Hepatocyte (in vitro differentiated cells): ENCODE measurements around the gene PIGQ. TPM values are rescaled to one million over a fixed set of nuclear protein-coding genes. Genes with fewer than 3 reads are reported as not detected.
A peak's percentile ranks its signal among the peaks of the same experiment; 100 is the strongest.

Source experiments
- DNase-seq: peaks from one replicate; pipeline ENCODE4 v3.0.0-alpha.2; 2016; ENCODE audit warnings: low spot score
- H2AFZ ChIP-seq: fragments of 200-600 bp; sonication (generic); 2 replicates; pipeline ENCODE4 v1.6.0; 2016; ENCODE audit warnings: antibody characterized with exemption, mild to moderate bottlenecking
- H3K27ac ChIP-seq: fragments of 200-600 bp; sonication (generic); 2 replicates; pipeline ENCODE4 v1.5.1; 2016; ENCODE audit warnings: mild to moderate bottlenecking
- H3K27me3 ChIP-seq: fragments of 200-600 bp; sonication (generic); 2 replicates; pipeline ENCODE4 v1.6.1; 2016
- H3K36me3 ChIP-seq: fragments of 200-600 bp; sonication (generic); replicated peaks from 2 replicates; pipeline ENCODE4 v1.5.1; 2016; ENCODE audit warnings: low read depth; ENCODE audit not compliant: insufficient read depth
- H3K4me1 ChIP-seq: fragments of 200-600 bp; sonication (generic); 2 replicates; pipeline ENCODE4 v1.5.1; 2016; ENCODE audit warnings: mild to moderate bottlenecking, moderate library complexity; ENCODE audit not compliant: insufficient read depth
- H3K4me2 ChIP-seq: fragments of 200-600 bp; sonication (generic); 2 replicates; pipeline ENCODE4 v1.6.0; 2016
- H3K4me3 ChIP-seq: fragments of 200-600 bp; sonication (generic); 2 replicates; pipeline ENCODE4 v1.5.1; 2016; ENCODE audit warnings: mild to moderate bottlenecking
- H3K79me2 ChIP-seq: fragments of 200-600 bp; sonication (generic); 2 replicates; pipeline ENCODE4 v1.6.0; 2017; ENCODE audit warnings: mild to moderate bottlenecking
- H3K9me2 ChIP-seq: fragments of 200-600 bp; sonication (generic); replicated peaks from 2 replicates; pipeline ENCODE4 v1.6.0; 2017; ENCODE audit warnings: mild to moderate bottlenecking; ENCODE audit not compliant: insufficient read depth
- H3K9me3 ChIP-seq: fragments of 200-600 bp; sonication (generic); 2 replicates; pipeline ENCODE4 v1.5.1; 2016; ENCODE audit warnings: low read depth, mild to moderate bottlenecking
- H4K20me1 ChIP-seq: fragments of 200-600 bp; sonication (generic); 2 replicates; pipeline ENCODE4 v1.6.0; 2016; ENCODE audit warnings: mild to moderate bottlenecking; ENCODE audit not compliant: insufficient read depth, poor library complexity, severe bottlenecking
- CTCF ChIP-seq: fragments of 200-600 bp; sonication (generic); IDR thresholded peaks from 2 replicates; pipeline ENCODE4 v1.5.1; 2016; ENCODE audit warnings: antibody characterized with exemption, mild to moderate bottlenecking; ENCODE audit not compliant: poor library complexity
- EZH2 ChIP-seq: fragments of 200-600 bp; sonication (generic); IDR thresholded peaks from 2 replicates; pipeline ENCODE4 v1.6.1; 2016; ENCODE audit warnings: antibody characterized with exemption, mild to moderate bottlenecking, borderline replicate concordance
- EZH2phosphoT487 ChIP-seq: fragments of 200-600 bp; sonication (generic); IDR thresholded peaks from one replicate; pipeline ENCODE4 v1.6.1; 2018; ENCODE audit warnings: antibody characterized with exemption, mild to moderate bottlenecking, low read depth, moderate library complexity; ENCODE audit not compliant: unreplicated experiment, severe bottlenecking
- WGBS: methylation state at CpG from one replicate; pipeline ENCODE4 v1.1.6; 2016; ENCODE audit warnings: low lambda C conversion rate; ENCODE audit errors: missing lambda C conversion rate; 5-methylcytosine and 5-hydroxymethylcytosine counted together
- polyA plus RNA-seq: library from polyadenylated mRNA; unstranded; fragments of >200 nt; fragmentation: Nextera tagmentation; extraction: Ambion mirVana; gene quantifications from 2 replicates; pipeline ENCODE4 v1.2.1, GENCODE V29; 2016
- total RNA-seq: library from RNA; depleted of rRNA; stranded (reverse); fragments of >200 nt; gene quantifications from 2 replicates; pipeline ENCODE4 v1.2.3, GENCODE V29; 2014

The PIGQ gene
- total and polyA plus RNA-seq, 2 experiments from 2014 or later = 30.0 to 58.6 TPM

- Histone ChIP-seq H3K9me3 (no peaks in the 10 kb centered on the region), H4K20me1 (peaks cover 8% of the 10 kb centered on the region), H3K4me1 (peaks cover 7% of the 10 kb centered on the region), H3K4me2 (no peak overlapping the region), H2AFZ (no peak overlapping the region), H3K27ac (no peak overlapping the region), H3K4me3 (no peak overlapping the region), H3K9me2 (no peaks in the 10 kb centered on the region), H3K79me2 (peaks cover 28% of the 10 kb centered on the region), H3K36me3 (no peaks in the 10 kb centered on the region), H3K27me3 (no peaks in the 10 kb centered on the region)
- TF ChIP-seq CTCF (peak; percentile 45), EZH2 (no peak), EZH2phosphoT487 (no peak)
- DNase-seq = peak; percentile 72
- 81% methylated on average over 48 of the region's 60 CpGs for WGBS
Observed at GRCh38 chr16:546909-547770, 22.6 kb upstream of the PIGQ start.

GRCh38 chr16:548586-548985, 21.2 kb upstream of the PIGQ start:
- Histone ChIP-seq H2AFZ (no peak overlapping the region), H3K9me3 (no peaks in the 10 kb centered on the region), H3K4me3 (no peak overlapping the region), H3K4me2 (no peak overlapping the region), H3K79me2 (peaks cover 18% of the 10 kb centered on the region), H3K9me2 (no peaks in the 10 kb centered on the region), H3K27me3 (no peaks in the 10 kb centered on the region), H3K4me1 (peaks cover 5% of the 10 kb centered on the region), H4K20me1 (peaks cover 5% of the 10 kb centered on the region), H3K27ac (no peak overlapping the region), H3K36me3 (no peaks in the 10 kb centered on the region)
- WGBS = 96% methylated on average over 21 of the region's 21 CpGs
- no peak for DNase-seq
- TF ChIP-seq EZH2 (no peak), CTCF (no peak), EZH2phosphoT487 (no peak)

- Histone ChIP-seq H3K27me3 (no peaks in the 10 kb centered on the region), H3K36me3 (no peaks in the 10 kb centered on the region), H3K27ac (no peak overlapping the region), H3K9me3 (no peaks in the 10 kb centered on the region), H3K4me2 (no peak overlapping the region), H2AFZ (no peak overlapping the region), H3K79me2 (peaks cover 9% of the 10 kb centered on the region), H3K4me3 (no peak overlapping the region), H3K9me2 (no peaks in the 10 kb centered on the region), H3K4me1 (no peaks in the 10 kb centered on the region), H4K20me1 (peaks cover 5% of the 10 kb centered on the region)
- no peak for TF ChIP-seq EZH2
- no peak for TF ChIP-seq EZH2phosphoT487
- no peak for TF ChIP-seq CTCF
- DNase-seq = no peak
- 97% methylated on average over 36 of the region's 54 CpGs for WGBS
Observed at GRCh38 chr16:549544-550263, 20.1 kb upstream of the PIGQ start.
